ENCODE measurements around the gene BABAM2.
"Not testable (repeated sequence)": the region's sequence is repeated elsewhere in the genome, so short reads cannot be mapped to it uniquely, and the experiment has no call there.

Gene BABAM2

GRCh38 chr2:27946530-27947060 is 56.1 kb downstream of the BABAM2 start:
- DNase-seq (ENCODE audit: low read depth), result no peak

GRCh38 chr2:27952070-27952469 is 61.5 kb downstream of the BABAM2 start:
- DNase-seq (ENCODE audit: low read depth), result no peak

- no peak for DNase-seq (ENCODE audit: low read depth)
Measured at GRCh38 chr2:27953077-27953476, 62.5 kb downstream of the BABAM2 start.

GRCh38 chr2:27954221-27954673 is 63.7 kb downstream of the BABAM2 start:
- DNase-seq (ENCODE audit: low read depth), result no peak

- DNase-seq (ENCODE audit: low read depth), result no peak
Measured at GRCh38 chr2:27954771-27955383, 64.3 kb downstream of the BABAM2 start.

GRCh38 chr2:27955384-27956161 is 65.0 kb downstream of the BABAM2 start:
- no peak for DNase-seq (ENCODE audit: low read depth)

GRCh38 chr2:27956888-27957287 is 66.4 kb downstream of the BABAM2 start:
- no peak for DNase-seq (ENCODE audit: low read depth)

- no peak for DNase-seq (ENCODE audit: low read depth)
Measured at GRCh38 chr2:27958711-27959378, 68.3 kb downstream of the BABAM2 start.

GRCh38 chr2:27959496-27959895 is 69.0 kb downstream of the BABAM2 start:
- no peak for DNase-seq (ENCODE audit: low read depth)

- no peak for DNase-seq (ENCODE audit: low read depth)
Measured at GRCh38 chr2:27960237-27960912, 69.8 kb downstream of the BABAM2 start.

GRCh38 chr2:27962006-27962405 is 71.5 kb downstream of the BABAM2 start:
- DNase-seq (ENCODE audit: low read depth), result no peak

- DNase-seq (ENCODE audit: low read depth), result no peak
Measured at GRCh38 chr2:27963472-27963871, 72.9 kb downstream of the BABAM2 start.

GRCh38 chr2:27964067-27964466 is 73.5 kb downstream of the BABAM2 start:
- DNase-seq (ENCODE audit: low read depth), result no peak

- DNase-seq (ENCODE audit: low read depth), result no peak
Measured at GRCh38 chr2:27965841-27966240, 75.3 kb downstream of the BABAM2 start.

GRCh38 chr2:27966466-27966865 is 75.9 kb downstream of the BABAM2 start:
- DNase-seq (ENCODE audit: low read depth), result no peak

GRCh38 chr2:27967076-27967475 is 76.5 kb downstream of the BABAM2 start:
- DNase-seq (ENCODE audit: low read depth), result no peak

GRCh38 chr2:27968045-27968444 is 77.5 kb downstream of the BABAM2 start:
- DNase-seq (ENCODE audit: low read depth), result not testable (repeated sequence)

- DNase-seq (ENCODE audit: low read depth), result not testable (repeated sequence)
Measured at GRCh38 chr2:27968957-27969356, 78.4 kb downstream of the BABAM2 start.

- no peak for DNase-seq (ENCODE audit: low read depth)
Measured at GRCh38 chr2:27972311-27972710, 81.8 kb downstream of the BABAM2 start.

GRCh38 chr2:27973592-27973991 is 83.1 kb downstream of the BABAM2 start:
- DNase-seq (ENCODE audit: low read depth), result no peak

- DNase-seq (ENCODE audit: low read depth), result no peak
Measured at GRCh38 chr2:27976308-27976707, 85.8 kb downstream of the BABAM2 start.

- no peak for DNase-seq (ENCODE audit: low read depth)
Measured at GRCh38 chr2:27977731-27978312, 87.3 kb downstream of the BABAM2 start.

Measured in stimulated activated CD8-positive, alpha-beta memory T cell treated with anti-CD3 and anti-CD28 coated beads, Interleukin-12 subunit alpha, Interleukin-12 subunit beta, amount 100 ng/mL, for 4 hours (primary cell).